Tibial nerve (tissue), 4 donors: ENCODE measurements around the gene IFITM10. TPM values are rescaled to one million over a fixed set of nuclear protein-coding genes. Genes with fewer than 3 reads are reported as not detected.
A peak's percentile ranks its signal among the peaks of the same experiment; 100 is the strongest.

Source experiments
- DNase-seq, 2 donors: peaks; one replicate each; pipeline ENCODE4 v3.0.0-alpha.2; 2019; ENCODE audit warnings: low spot score in 2 of 2
- H3K27ac ChIP-seq, 4 donors: fragments of 200-600 bp; sonication (generic) in 3 of 4; one replicate each; pipeline ENCODE4 v1.5.1; 2017 to 2019; ENCODE audit warnings: mild to moderate bottlenecking in 1 of 4
- H3K27me3 ChIP-seq, 2 donors: fragments of 200-600 bp; sonication (generic) in 1 of 2; one replicate each; pipeline versions ENCODE4 v1.5.1 to v1.6.0; 2017 to 2019
- H3K36me3 ChIP-seq, 3 donors: fragments of 200-600 bp; sonication (generic); one replicate each; pipeline ENCODE4 v1.5.1; 2018 to 2019
- H3K4me1 ChIP-seq, 4 donors: fragments of 200-600 bp; sonication (generic) in 3 of 4; one replicate each; pipeline ENCODE4 v1.5.1; 2017 to 2019
- H3K4me3 ChIP-seq, 4 donors: fragments of 200-600 bp; sonication (generic) in 3 of 4; one replicate each; pipeline ENCODE4 v1.5.1; 2017 to 2019; ENCODE audit warnings: mild to moderate bottlenecking in 1 of 4, moderate library complexity in 1 of 4
- H3K9me3 ChIP-seq, 4 donors: fragments of 200-600 bp; sonication (generic) in 3 of 4; one replicate each; pipeline ENCODE4 v1.5.1; 2017 to 2019
- EP300 ChIP-seq, 2 donors: sonication (generic); formaldehyde crosslinking; IDR thresholded peaks; one replicate each; pipeline ENCODE4 v1.6.1; 2017; ENCODE audit warnings: antibody characterized with exemption in 2 of 2, mild to moderate bottlenecking in 1 of 2
- POLR2A ChIP-seq, 2 donors: fragments of 450-650 bp; IDR thresholded peaks; one replicate each; pipeline ENCODE4 v1.6.1; 2017; ENCODE audit warnings: antibody characterized with exemption in 2 of 2, mild to moderate bottlenecking in 2 of 2, moderate library complexity in 2 of 2
- WGBS, 2 donors: methylation state at CpG; one replicate each; pipeline ENCODE4 v1.1.5; 2018; 5-methylcytosine and 5-hydroxymethylcytosine counted together
- total RNA-seq, 4 donors: library from RNA; depleted of rRNA; stranded (reverse); fragments of >200 nt; gene quantifications; one replicate each; pipeline ENCODE4 v1.1.0, GENCODE V29; 2016
- TF ChIP-seq, protein P1 (sequence below), 5 experiments: fragments of 200-600 bp in 3 of 5; fragments of 450-650 bp in 2 of 5; sonication (generic) in 3 of 5; IDR thresholded peaks; one replicate each; pipeline ENCODE4 v1.5.1; 2016 to 2019; ENCODE audit warnings: antibody characterized with exemption in 5 of 5, mild to moderate bottlenecking in 3 of 5, moderate library complexity in 2 of 5

The IFITM10 gene
- total RNA-seq, 4 donors from 2014 or later: 5.9 to 54.9 (median 13.8) TPM

DNA sequence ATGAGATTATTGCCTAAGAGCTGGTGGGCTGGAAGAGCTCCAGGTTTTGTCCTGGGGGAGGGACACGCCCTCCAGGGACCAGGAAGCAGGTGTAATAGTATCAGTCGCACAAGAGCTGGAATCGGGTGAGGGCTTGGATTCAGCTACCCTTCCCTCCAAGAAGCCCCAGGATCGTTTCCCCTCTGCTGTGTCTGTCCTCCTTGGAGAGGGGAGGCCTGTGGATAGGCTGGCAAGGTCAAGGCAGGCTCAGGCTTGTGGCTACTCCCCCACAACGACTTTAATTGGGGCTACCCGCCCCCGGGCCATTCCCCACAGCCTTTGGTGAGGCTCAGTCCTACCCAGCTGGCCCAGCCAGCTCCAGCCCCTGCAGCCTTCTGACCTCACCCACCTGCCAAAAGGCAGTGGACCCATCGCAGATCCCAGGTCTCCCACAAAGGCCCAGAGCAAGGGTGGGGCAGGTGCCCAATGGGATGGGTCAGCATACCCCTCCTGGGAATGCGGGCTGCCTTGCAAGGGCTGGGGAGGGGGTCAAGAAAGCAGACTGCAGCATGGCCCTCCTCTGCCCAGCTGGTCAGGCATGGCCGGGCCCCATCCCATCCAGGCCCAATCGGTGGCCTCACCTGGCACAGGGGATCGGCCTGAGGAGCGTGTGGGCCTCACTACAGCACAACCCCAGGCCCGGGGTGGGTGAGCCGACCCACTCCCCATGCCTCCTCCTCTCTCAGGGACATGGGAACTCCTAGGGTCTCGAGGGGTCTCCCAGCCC, 12.3 kb upstream of the IFITM10 start:
- 24 to 32% methylated on average over 12 to 14 of the region's 16 CpGs for WGBS, 2 donors
- TF ChIP-seq EP300 (IDR thresholded peaks at IDR 0.05): peak in 1 of 2 donors; percentile 67
- TF ChIP-seq, protein P1, sequence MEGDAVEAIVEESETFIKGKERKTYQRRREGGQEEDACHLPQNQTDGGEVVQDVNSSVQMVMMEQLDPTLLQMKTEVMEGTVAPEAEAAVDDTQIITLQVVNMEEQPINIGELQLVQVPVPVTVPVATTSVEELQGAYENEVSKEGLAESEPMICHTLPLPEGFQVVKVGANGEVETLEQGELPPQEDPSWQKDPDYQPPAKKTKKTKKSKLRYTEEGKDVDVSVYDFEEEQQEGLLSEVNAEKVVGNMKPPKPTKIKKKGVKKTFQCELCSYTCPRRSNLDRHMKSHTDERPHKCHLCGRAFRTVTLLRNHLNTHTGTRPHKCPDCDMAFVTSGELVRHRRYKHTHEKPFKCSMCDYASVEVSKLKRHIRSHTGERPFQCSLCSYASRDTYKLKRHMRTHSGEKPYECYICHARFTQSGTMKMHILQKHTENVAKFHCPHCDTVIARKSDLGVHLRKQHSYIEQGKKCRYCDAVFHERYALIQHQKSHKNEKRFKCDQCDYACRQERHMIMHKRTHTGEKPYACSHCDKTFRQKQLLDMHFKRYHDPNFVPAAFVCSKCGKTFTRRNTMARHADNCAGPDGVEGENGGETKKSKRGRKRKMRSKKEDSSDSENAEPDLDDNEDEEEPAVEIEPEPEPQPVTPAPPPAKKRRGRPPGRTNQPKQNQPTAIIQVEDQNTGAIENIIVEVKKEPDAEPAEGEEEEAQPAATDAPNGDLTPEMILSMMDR (IDR thresholded peaks at IDR 0.05): no peak
- no peaks in the 10 kb centered on the region for H3K9me3 ChIP-seq
- DNase-seq: peak in 1 of 2 donors; percentile 53
- peak overlapping the region; percentile 94 to 99 (median 96) for H3K27ac ChIP-seq
- peaks cover 0 to 35% (median 7%) of the 10 kb centered on the region in 3 donors for H3K36me3 ChIP-seq
- peaks cover 4 to 61% (median 55%) of the 10 kb centered on the region in 4 donors for H3K4me1 ChIP-seq
- no peaks in the 10 kb centered on the region for H3K27me3 ChIP-seq
- peak overlapping the region; percentile 70 to 100 (median 98) for H3K4me3 ChIP-seq

DNA sequence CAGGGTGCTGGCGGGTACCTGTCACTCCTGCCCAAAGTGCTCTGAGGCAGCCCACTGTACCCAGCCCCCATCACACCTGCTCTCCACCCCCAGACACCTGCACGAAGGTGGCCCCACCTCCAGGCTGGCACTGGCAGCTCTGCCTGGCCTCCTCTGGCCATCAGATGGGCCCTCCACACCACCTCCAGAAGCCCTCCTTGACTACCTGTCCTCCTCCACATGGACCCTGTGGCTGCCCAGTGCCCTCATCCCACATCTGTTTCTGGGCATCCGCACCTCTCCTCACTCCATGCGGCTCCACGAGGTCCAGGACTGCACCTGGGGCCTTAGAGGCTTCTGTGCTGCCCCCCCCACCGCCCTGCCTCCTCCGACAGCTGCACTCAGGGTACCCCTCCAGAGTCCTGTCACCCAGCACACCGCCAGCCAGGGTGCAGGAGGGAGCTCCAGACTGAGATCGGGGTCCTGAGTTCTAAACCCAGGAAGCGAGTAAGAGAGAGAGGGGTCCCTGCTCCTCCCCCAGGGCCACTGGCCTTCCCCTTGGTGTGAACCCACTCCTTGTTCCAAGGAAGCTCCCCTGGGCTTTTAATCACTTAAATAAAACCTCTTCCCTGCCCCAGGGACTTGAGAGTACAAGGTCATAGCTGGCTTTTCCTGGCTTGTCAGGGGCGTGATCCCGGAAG, 11.6 kb upstream of the IFITM10 start:
- 75 to 80% methylated on average over 12 of the region's 12 CpGs for WGBS, 2 donors
- no peak for DNase-seq
- peaks cover 4 to 69% (median 62%) of the 10 kb centered on the region in 4 donors for H3K4me1 ChIP-seq

DNA sequence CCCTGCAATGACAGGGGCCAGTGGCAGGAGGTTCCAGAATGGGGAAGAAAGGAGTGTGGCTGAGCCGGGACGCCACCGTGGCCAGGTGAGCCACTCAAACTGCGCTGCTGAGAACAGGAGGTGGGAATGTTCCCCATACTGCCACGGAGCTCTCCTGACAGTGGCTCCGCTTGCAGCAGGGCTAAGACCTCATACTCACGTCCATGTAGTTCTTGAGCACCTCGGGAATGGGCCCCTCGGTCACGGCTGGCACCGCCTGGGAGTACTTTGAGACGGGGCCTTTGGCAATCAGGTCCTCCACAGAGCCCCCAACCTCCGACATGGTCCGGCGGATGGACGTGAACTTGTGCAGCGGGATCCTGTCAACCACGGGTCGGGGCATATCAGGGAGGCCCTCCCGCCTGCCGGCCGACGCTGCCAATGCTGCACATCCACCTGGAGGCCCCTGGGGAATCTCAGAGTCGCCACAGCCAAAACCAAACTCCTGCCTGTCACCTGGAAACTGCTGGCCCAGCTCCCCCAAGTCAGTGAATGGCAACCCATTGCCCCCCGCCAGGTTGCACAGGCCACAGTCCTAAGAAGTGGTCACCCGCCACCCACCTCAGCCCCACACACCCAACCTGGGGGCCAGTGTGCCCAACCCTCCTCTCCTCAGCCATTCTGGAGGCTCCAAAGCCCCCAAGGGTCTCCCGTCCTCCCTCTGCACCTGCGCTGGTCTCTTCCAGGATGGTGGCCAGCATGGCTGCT, 10.9 kb upstream of the IFITM10 start:
- peak overlapping the region in 2 of 4 donors; percentile 70 to 100 for H3K4me3 ChIP-seq
- no peaks in the 10 kb centered on the region for H3K9me3 ChIP-seq
- DNase-seq: no peak
- no peaks in the 10 kb centered on the region for H3K27me3 ChIP-seq
- 73 to 77% methylated on average over 16 to 27 of the region's 28 CpGs for WGBS, 2 donors
- no peak for TF ChIP-seq EP300 (IDR thresholded peaks at IDR 0.05)
- no peak for TF ChIP-seq POLR2A (IDR thresholded peaks at IDR 0.05)
- TF ChIP-seq, protein P1 (IDR thresholded peaks at IDR 0.05): no peak
- H3K4me1 ChIP-seq: peaks cover 4 to 75% (median 67%) of the 10 kb centered on the region in 4 donors
- H3K27ac ChIP-seq: peak overlapping the region; percentile 94 to 99 (median 96)
- H3K36me3 ChIP-seq: peaks cover 0 to 50% (median 15%) of the 10 kb centered on the region in 3 donors

More for the DNA sequence above, 11.6 kb upstream of the IFITM10 start:
- H3K27me3 ChIP-seq: no peaks in the 10 kb centered on the region
- H3K4me3 ChIP-seq: peak overlapping the region; percentile 70 to 100 (median 98)
- H3K9me3 ChIP-seq: no peaks in the 10 kb centered on the region
- H3K27ac ChIP-seq: peak overlapping the region; percentile 94 to 99 (median 96)
- peaks cover 0 to 43% (median 10%) of the 10 kb centered on the region in 3 donors for H3K36me3 ChIP-seq
- TF ChIP-seq, protein P1 (IDR thresholded peaks at IDR 0.05): no peak
- TF ChIP-seq EP300 (IDR thresholded peaks at IDR 0.05): peak in 1 of 2 donors; percentile 21
- TF ChIP-seq POLR2A (IDR thresholded peaks at IDR 0.05): no peak

DNA sequence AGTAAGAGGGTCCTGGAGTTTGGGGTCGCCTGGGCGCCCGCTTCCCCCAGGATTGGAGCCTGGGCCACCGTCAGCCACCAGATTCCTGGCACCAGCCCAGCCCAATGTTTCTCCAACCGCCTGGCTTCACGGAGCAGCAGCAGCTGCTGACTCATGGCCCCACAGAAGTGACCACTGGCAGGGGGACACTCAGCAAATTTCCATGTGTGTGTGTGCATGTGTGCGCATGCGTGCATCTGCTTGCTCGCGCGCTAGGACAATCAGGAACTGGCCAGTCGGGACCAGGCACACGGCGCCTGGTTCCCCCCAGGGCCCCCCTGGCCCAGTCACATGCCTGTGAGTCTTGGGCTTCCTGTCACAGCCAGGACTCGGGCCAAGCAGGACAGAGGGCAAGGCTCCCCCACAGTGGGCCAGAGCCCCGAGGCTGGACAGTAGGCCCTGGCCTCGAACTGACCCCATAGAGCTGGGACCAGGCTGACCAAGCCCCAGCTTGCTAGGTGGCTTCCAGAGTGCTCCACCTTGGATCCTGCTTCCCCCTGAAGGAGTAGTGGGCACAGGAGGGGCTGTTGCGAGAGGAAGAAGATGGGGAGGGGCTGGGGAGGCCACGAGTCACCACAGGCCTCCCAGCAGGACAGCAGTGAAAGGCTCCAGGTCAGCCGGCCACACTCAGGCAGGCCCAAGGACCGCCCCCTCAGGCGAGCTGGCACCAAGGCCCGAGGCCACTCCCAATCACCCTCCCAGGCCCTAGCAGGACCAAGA, 10.1 kb upstream of the IFITM10 start:
- peak overlapping the region in 2 of 4 donors; percentile 5 to 100 for H3K4me3 ChIP-seq
- WGBS, 2 donors: 37 to 41% methylated on average over 3 to 22 of the region's 23 CpGs
- peak; percentile 66 to 67 for DNase-seq
- H3K36me3 ChIP-seq: peaks cover 0 to 57% (median 22%) of the 10 kb centered on the region in 3 donors
- peaks cover 4 to 83% (median 71%) of the 10 kb centered on the region in 4 donors for H3K4me1 ChIP-seq
- no peaks in the 10 kb centered on the region for H3K27me3 ChIP-seq
- peak overlapping the region; percentile 94 to 99 (median 96) for H3K27ac ChIP-seq
- TF ChIP-seq, protein P1 (IDR thresholded peaks at IDR 0.05): peak in 2 of 5 experiments; percentile 13 to 19
- TF ChIP-seq POLR2A (IDR thresholded peaks at IDR 0.05) (peak in 1 of 2 donors; percentile 46), EP300 (IDR thresholded peaks at IDR 0.05) (peak; percentile 97 to 98)
- no peaks in the 10 kb centered on the region for H3K9me3 ChIP-seq
